HG03175 (cell line): Measurements from ENCODE around the gene TMEM123.

Experiments
- ATAC-seq: cut with Tn5 transposase; IDR thresholded peaks from one replicate; pipeline ENCODE4 v1.9.1; 2021; ENCODE audit warnings: mild to moderate bottlenecking, moderate library complexity; ENCODE audit not compliant: unreplicated experiment

Gene TMEM123

DNA sequence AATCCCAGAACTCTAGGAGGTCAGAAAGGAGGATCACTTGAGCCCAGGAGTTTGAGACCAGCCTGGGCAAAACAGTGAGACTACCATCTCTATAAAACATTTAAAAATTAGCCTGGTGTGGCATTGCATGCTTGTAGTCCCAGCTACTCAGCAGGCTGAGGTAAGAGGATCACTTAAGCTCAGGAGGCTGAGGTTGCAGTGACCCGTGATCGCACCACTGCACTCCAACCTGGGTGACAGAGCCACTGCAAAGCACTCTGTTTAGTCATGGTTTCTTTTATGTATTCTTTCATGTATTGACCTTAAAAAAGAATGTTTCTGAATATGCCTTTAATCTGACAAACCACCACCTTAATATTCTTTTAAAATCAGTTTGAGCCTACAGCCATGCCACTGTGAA lies 53.4 kb downstream of the TMEM123 start:
- ATAC-seq: no peak

DNA sequence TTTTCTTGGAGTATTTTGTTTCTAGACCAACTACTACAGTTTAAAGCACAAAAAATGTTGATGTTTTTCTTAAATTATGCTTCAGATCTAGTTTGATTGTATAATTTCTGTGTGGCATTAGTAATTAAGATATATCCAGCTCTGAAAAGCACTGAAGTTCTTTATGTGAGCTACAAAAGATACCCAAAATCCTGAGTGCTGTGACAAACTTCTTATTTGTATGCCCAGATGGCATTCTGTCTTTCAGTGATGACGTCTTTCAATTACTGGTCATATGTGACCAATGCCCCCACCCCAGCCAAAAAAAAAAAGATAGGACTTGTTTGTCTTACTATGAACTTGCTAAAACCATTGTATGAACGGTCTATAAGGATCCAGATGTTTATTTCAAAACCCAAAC lies 54.3 kb downstream of the TMEM123 start:
- ATAC-seq: no peak

DNA sequence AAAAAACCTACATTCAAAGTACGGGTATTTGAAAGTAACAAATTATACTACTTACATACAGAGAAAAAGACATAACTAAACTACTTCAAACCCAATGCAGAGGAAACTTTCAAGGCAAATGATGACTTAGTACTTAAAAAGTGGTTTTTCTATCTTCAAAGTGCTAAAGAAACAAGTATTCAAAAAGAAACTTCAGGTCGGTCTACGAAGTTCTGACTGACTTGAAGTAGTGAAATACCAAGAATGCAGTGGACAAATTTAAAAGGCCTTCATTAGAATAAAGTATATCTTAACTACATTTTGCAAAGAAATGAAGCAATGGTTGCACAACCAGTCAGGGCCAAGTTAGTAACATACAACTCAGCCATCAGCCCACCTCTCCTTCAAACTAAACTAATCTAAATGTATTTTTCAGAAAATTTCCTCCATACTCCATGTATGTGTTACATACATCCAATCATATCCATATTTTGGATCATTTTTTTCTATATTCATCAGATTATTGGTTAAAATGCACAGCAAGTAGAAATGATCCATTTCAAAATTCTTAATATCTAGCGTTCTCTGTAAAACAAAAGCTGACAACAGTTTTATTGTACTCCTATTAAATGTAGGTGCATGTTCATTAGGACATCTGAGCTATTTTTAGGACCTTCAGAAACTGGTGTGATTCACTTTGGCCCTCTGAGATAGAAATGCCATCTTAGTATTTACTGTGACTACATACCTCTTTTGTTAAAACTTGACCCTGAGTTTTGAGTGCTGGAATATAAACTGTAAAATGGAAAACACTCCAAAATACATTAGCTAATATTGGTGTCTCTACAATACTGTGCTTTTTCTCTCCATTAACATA lies 55.6 kb downstream of the TMEM123 start:
- no peak for ATAC-seq

DNA sequence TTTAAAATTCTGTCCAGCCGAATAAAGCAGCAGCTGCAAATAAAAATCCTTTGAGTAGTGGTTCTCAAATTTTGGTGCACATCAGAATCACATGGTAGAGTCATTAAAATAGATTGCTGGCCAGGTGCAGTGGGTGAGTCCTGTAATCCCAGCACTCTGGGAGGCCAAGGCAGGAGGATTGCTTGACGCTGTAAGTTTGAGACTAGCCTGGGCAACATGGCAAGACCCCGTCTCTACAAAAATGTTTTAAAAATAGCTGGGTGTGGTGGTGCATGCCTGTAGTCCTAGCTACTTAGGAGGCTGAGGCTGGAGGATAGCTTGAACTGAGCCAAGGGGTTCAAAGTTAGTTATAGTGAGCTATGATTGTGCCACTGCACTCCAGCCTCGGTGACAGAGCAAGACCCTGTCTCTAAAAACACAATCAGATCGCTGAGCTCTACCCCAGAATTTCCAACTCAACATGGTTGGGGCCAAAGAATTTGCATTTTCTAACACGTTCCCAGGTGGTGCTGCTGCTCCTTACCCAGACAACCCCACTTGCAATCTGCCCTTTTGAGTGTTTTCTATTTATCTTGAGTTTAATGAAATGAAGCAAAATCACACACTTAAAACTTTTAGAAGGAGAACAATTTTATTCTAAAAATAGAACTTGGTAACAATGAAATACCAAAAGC lies 56.7 kb downstream of the TMEM123 start:
- no peak for ATAC-seq

DNA sequence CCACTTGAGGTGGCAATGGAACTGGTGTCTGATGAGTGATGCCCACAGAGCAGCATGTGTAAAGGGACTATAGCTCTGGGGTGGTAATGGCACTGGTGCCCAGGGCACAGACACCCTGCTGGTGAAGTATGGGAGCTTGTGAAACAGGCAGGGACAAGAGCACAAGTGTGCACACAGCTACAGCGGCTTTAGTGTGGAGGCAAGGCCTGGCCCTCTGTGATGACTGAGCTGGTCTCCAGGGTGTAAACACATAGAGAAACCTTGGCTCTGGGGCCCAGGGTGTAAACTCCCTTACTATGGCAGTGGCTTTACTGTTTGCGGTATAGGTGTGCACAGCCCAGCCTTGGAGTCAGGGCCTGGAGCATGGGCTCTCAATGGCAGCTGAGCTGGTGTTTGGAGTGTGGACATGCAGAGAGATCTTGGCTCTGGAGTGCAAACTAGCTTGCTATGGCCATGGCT lies 59.3 kb downstream of the TMEM123 start:
- ATAC-seq: no peak

DNA sequence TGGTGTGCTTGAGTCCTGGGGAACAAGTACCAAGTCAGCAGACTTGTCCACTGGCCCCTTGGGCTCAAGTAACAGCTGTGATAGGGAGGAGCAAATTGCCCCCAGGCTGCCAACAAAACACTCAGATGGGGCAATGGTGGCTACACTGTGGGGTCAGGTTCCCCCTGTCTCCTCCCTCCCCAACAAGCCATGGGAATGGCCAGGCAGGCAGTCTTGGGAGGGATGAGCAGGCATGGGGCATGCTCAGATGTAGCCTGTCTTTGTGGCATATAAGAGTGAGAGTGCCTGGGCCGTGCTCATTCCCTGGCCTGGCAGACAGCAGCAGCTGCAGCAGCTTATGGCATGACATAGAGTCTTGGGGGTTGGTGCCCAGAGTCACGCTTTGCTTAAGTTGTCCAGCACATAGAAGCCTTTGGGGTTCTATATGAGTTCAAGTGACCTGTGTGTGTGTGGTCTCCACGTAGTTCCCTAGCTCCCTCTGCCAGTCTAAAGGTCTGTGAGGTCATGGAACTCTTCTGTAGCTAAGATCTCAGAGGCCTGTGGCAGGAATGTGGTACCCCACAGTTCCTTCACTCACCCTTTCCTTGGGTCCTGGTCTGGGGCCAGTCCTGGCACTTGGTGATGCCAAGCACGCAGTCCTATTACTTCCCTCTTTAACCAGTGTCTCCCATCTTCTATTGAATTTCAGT lies 60.9 kb downstream of the TMEM123 start:
- no peak for ATAC-seq

DNA sequence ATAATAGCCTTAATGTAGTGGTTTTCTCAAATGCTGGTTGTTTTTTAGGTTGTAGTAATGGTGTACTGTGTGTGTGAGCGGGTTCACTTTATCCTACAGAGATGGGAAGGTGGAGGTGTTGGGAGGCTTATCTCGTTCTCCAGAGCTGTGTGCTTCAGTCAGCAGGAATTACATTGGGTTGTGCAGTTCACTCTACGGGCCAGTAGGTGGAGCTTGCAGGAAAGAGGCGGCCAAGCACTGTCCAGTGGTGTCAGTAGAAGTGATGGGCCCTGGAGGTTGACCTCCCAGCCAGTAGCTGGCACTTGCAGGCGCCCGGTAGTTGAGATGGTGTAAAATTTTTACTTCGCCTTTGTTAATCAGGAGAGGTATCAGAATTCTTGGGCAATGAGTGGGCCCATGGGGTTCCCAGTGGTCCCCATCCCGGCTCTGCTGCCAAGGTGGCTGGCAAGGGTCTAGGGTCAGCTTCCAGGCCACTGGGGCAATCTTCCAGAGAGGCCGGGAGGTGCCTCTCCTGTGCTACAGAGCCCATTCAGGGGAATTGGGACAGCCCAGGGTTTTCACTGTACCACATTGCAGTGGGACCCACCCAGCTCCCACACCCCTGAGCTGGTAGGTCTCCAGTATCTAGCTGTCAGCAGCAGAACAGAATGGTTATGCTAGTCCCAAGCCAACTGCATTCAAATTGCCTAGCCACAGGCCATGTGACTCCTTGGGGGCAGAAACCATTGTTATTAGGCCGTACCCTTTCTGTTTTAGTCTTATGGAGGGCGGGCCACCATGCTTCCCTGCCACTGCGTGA lies 61.7 kb downstream of the TMEM123 start:
- peak; percentile 91 for ATAC-seq

DNA sequence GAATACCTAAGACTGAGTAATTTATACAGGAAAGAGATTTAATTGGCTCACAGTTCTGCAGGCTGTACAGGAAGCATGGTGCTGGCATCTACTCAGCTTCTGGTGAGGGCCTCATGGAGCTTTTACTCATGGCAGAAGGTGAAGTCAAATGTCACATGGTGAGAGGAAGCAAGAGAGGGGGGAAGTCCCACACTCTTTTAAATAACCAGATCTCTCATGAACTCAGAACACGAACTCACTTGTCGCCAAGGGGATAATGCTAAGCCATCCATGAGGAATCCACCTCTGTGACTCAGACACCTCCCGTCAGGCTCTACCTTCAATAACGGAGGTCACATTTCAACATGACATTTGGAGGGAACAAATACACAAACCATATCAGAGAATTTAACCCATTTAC lies 63.3 kb downstream of the TMEM123 start:
- no peak for ATAC-seq

DNA sequence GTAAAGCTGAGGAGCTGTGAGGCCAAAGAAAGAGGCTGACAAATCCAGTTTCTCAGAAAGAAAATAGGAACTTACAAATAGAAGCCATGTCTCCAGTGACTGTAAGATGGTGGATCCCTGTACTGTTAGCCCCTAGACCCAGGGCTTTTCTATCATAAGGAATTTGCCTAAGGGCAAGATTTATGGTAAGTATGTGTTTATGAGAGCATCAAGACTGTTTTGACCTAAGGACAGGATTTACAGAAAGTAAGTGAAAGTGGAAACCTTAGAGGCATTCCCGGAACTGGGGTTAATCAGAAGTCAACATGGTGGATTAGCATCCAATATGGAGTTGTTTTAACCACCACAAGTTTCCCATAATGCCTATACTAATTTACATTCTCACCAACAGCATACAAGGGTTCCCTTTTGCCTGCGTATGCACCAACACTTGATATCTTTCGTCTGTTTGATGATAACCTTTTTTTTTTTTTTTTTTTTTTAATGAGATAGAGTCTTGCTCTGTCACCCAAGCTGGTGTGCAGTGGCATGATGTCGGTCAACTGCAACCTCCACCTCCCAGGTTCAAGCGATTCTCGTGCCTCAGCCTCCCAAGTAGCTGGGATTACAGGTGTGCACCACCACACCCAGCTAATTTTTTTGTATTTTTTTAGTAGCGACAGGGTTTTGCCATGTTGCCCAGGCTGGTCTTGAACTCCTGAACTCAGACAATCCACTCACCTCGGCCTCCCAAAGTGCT lies 65.4 kb downstream of the TMEM123 start:
- no peak for ATAC-seq

DNA sequence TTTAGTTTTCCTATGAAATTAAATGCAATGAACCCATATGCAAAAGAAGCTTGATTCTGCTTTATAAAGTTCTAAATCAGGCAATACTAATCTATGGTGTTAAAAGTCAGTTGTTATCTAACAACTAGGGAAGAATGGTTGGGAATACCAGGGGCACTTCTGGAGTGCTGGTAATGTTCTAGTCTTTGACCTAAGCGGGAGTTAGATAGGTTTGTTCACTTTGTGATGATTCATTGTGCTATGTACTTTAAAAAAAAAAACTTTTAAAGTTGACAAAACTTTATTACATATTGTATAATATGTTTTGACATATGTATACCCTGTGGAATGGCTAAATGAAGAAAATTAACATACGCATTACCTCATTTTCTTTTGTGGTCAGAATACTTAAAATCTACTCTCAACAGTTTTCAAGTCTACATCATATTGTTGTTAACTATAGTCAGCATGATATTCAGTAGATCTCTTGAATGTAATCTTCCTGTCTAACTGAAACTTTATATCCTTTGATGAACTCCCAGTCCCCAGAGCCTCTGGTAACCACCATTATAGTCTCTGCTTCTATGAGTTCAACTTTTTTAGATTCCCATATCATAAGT lies 66.3 kb downstream of the TMEM123 start:
- ATAC-seq: no peak

DNA sequence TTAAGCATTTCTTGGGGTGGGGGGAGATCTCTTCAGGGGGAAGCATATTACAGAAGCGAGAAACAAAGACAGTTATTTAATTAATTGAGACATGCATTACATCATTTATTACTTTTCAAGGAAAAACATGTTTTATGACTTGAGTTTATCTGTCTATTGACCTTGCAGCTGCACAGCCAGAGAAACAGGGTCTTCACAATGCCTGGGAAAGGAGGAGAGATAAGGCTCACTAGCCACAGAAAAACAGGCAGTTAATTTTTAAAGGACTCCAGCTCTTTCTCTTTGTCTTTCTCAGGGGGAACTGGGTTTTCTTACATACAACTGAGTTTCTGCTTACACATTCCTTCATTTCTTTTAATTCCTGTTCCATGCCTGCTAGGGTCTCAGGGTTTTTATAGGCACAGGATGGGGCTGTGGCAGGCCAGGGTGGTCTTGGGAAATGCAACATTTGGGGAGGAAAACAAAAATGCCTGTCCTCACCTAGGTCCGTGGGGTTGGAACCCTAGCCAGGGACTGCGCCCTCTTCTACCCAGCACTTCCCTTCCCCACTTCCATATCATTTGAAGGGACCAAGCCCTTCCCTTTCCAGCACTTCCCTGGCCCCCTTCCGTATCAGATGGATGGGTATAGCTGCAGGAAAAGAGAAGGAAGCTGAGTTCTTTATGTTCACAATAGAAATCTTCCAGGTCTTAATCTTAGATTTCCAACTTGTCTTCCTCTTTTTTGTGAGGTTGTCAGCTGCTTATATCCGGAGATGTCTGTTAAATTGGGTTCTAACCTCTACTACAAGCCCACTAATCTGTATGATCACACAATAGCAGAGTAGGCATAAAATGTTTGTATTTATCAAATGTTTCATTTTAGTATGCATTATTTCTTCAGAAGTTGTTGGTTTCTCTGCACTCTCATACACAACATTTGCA lies 67.2 kb downstream of the TMEM123 start:
- ATAC-seq: no peak

DNA sequence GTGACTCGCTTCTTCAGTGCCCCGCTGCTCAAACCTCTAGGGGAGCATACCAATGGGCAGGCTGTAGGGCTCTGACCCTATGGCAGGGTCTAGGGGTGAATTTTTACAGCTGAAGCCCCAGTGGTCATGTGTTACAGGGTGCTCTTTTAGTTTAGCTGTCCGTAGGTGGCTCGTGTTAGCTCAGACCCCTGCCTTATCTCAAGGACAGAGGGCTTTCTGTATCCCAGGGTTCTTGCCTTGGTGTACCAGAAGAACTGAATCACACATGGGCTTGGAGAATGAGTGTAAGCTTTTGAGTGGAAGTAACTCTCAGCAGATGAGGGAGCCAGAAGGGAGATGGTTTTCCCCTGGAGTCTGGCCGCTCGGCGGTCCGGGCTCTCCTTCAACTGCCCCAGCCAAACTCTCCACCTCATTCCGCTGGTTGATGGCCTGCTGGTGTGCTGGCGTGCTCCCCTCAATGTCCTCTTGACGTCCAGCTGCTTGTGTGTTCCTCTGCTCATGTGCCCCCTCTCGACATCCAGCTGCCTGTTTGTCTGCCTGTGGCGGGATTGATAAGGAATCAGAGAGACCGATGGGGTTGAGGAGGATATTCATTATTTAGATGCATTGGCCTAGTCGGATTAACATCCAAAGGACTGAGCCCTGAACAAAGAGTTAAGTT lies 68.0 kb downstream of the TMEM123 start:
- ATAC-seq: no peak

DNA sequence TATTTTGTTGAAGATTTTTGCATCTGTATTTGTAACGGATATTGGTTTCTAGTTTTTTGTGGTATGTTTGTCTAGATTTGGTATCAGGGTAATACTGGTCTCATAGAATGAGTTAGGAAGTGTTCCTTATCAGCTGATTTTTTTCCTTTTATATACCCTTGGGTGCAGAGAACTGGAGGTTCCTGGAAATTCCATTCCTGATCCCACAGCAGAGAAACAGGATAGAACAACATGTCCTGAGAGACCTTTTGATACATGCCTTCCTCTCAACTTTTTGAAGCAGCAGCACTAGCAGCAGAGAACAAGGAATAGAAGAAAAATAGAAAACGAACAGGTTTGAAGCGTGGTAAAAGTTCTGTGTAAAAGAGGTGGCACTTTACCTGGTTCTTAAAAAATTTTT lies 68.7 kb downstream of the TMEM123 start:
- no peak for ATAC-seq

DNA sequence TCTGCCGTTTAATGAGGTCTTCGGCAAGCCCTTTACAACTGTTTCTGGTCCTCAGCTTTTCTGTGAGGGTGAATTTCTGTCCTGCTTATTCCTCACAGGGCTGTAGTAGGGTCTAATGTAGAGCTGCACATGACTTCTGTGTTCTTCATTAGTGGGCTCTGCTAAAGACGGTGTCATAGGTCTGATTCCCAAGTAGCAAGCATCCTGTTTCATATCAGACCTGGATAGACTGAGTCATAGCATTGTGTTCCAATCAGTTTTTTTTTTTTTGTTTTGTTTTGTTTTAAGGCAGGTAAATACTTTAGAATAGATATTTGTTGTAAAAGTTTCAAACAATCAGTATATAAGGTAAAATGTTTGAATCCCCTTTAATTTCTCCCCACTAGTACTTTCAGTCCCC lies 70.2 kb downstream of the TMEM123 start:
- no peak for ATAC-seq

DNA sequence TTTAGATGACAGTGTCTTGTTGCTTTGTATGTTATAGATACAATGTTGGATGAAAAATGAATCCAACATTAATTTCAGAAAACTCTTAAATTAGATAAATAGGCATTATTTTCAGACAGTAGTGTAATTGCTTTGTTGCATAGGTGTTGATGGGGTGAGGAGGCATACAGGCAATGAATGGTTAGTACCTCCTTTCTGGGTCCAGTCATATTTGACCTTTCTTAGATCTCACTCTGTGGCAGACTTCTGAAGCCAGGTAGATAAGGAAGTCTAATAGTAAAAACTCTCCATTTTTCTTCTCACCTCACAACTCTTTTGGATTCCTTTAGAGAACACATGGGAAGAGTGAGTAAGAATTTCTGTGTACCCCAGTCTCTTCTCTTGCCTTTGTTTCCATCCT lies 73.7 kb downstream of the TMEM123 start:
- no peak for ATAC-seq

DNA sequence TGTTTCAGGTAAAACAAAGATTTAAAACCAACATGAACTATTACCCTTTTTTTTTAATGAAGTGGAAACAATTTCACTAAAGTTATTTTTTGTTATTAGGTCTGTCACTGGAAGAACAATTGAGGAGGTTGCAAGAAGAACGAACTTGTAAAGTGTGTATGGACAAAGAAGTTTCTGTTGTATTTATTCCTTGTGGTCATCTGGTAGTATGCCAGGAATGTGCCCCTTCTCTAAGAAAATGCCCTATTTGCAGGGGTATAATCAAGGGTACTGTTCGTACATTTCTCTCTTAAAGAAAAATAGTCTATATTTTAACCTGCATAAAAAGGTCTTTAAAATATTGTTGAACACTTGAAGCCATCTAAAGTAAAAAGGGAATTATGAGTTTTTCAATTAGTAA lies 74.7 kb downstream of the TMEM123 start:
- ATAC-seq: no peak

DNA sequence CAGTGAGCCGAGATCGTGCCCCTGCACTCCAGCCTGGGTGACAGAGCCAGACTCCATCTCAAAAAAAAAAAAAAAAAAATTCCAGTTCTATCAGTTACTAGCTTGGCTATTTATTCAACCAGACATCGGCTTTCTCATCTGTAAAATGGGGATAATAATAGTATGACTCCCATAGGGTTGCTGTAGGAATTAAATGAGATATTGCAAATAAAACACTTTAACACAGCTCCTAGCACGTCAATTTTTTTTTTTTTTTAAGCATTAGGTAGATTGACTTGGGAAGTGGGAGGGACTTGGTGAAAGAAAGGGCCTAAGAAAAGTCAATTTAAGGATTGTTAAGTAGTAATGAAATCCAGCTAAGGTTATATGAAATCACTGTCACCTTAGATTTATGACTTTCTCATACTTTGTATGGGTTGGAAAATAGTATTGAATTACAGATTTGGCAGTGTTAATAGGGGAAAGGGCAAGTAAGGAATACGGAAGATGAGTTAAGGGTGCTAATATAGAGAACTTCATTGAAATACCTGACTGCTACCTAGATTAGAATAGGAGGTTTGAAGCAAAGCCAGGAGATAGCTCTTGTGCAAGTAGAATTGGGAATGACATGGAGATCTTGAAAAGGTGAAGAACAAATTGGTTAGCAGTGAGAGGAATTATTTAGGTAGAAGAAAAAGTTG lies 76.7 kb downstream of the TMEM123 start:
- no peak for ATAC-seq
